ENCODE data around the gene ATP10A.

ATP10A gene

DNA sequence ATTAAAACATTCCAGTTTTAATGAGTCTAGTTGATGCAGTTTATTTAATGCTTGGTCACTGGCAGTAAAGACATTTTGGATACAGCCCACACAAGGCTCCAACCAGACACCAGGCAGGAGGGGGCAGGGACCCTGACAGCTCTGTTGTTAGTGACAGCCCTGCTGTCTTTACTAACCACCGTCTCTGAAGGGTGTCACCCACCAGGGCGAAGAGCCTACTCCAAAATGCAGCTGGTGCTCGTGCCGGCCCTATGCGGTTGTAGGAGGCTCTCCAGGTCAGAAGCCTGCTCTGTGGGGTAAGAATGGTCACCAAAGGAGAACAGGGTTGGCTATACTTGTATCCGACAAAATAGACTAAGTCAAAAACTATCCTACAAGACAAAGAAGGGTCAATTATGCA is 132.2 kb downstream of the ATP10A start:
- TF ChIP-seq, protein P1, sequence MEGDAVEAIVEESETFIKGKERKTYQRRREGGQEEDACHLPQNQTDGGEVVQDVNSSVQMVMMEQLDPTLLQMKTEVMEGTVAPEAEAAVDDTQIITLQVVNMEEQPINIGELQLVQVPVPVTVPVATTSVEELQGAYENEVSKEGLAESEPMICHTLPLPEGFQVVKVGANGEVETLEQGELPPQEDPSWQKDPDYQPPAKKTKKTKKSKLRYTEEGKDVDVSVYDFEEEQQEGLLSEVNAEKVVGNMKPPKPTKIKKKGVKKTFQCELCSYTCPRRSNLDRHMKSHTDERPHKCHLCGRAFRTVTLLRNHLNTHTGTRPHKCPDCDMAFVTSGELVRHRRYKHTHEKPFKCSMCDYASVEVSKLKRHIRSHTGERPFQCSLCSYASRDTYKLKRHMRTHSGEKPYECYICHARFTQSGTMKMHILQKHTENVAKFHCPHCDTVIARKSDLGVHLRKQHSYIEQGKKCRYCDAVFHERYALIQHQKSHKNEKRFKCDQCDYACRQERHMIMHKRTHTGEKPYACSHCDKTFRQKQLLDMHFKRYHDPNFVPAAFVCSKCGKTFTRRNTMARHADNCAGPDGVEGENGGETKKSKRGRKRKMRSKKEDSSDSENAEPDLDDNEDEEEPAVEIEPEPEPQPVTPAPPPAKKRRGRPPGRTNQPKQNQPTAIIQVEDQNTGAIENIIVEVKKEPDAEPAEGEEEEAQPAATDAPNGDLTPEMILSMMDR (conservative IDR thresholded peaks at IDR 0.05; ENCODE audit: low read depth), result no peak
- ChIA-PET POLR2A (ENCODE audit: low non-redundant PET) (no interaction called here), CTCF (no interaction called here)
- no peak for DNase-seq (ENCODE audit: low spot score)
- no peak overlapping the region for H3K27ac ChIP-seq

- H3K27ac ChIP-seq, result no peak overlapping the region
- no peak for DNase-seq (ENCODE audit: low spot score)
- ChIA-PET POLR2A (ENCODE audit: low non-redundant PET) (no interaction called here), CTCF (no interaction called here)
- TF ChIP-seq, protein P1 (conservative IDR thresholded peaks at IDR 0.05; ENCODE audit: low read depth), result no peak
These were observed 134.3 kb downstream of the ATP10A start for GRCh38 chr15:25728816-25729215.

DNA sequence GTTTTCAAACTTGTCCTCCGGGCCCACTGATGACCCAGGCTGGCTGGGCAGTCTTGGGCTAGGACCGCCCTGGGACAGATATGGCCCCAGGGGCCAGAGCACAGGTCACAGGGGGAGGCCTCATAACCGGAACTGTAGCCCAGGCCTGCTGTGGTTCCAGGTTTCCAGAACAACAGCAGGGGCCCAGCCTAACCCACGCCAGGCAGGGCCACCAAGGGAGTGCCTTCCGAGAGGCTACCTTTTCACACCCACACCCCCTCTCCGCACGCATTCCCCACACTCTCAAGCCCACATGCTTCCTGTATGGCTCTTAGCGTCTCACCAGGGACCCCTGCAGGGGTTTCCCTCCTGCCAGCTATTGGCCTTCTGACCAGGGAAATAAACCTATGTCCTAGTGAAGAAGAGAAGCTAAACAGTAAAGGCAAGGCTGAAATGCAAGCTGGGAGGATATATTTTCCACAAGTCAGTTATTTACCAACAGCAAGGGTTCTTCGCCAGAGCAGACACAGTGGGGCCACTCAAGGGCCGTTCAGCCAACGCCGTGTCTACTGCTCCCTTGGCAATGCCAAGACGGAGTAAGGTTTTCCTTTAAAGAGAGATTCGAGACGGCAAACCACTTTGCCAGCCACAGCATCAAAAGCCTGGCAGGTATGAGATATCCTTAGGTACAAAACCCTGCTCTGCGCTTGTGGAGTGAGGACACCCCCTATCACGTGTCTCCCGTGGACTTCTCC is 135.1 kb downstream of the ATP10A start:
- ChIA-PET CTCF (interaction anchor here (0.6 kb wide), 1 partner anchor 11 kb away, joined by 3 read pairs; no protein-coding TSS in a partner anchor), POLR2A (ENCODE audit: low non-redundant PET) (no interaction called here)
- no peak for DNase-seq (ENCODE audit: low spot score)
- no peak overlapping the region for H3K27ac ChIP-seq
- TF ChIP-seq, protein P1 (conservative IDR thresholded peaks at IDR 0.05; ENCODE audit: low read depth), result no peak

GRCh38 chr15:25727116-25727515 is 136.0 kb downstream of the ATP10A start:
- no peak for DNase-seq (ENCODE audit: low spot score)
- CTCF ChIA-PET, result no interaction called here
- H3K27ac ChIP-seq, result no peak overlapping the region
- POLR2A ChIA-PET (ENCODE audit: low non-redundant PET), result no interaction called here
- TF ChIP-seq, protein P1 (conservative IDR thresholded peaks at IDR 0.05; ENCODE audit: low read depth), result no peak

- TF ChIP-seq, protein P1 (conservative IDR thresholded peaks at IDR 0.05; ENCODE audit: low read depth), result no peak
- CTCF ChIA-PET, result no interaction called here
- H3K27ac ChIP-seq, result no peak overlapping the region
- no peak for DNase-seq (ENCODE audit: low spot score)
- POLR2A ChIA-PET (ENCODE audit: low non-redundant PET), result no interaction called here
These were observed 137.4 kb downstream of the ATP10A start for GRCh38 chr15:25725758-25726157.

DNA sequence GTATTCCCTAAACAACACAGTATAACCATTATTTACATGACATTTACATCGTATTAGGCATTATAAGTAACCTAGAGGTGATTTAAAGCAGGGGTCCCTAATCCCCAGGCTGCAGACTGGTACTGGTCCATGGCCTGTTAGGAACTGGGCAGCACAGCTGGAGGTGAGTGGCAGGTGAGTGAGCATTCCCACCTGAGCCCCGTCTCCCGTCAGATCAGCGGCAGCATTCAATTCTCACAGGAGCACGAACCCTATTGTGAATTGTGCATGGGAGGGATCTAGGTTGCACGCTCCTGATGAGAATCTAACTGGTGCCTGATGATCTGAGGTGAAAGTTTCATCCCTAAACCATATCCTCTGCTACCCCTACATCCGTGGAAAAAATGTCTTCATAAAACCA is 138.2 kb downstream of the ATP10A start:
- CTCF ChIA-PET, result no interaction called here
- POLR2A ChIA-PET (ENCODE audit: low non-redundant PET), result no interaction called here
- H3K27ac ChIP-seq, result no peak overlapping the region
- DNase-seq (ENCODE audit: low spot score), result no peak
- TF ChIP-seq, protein P1 (conservative IDR thresholded peaks at IDR 0.05; ENCODE audit: low read depth), result no peak
